Mesenchymal stem cell (in vitro differentiated cells and primary cell): Measurements from ENCODE around the gene LRRFIP1.
"Not testable (repeated sequence)": the region's sequence is repeated elsewhere in the genome, so short reads cannot be mapped to it uniquely, and the experiment has no call there.

ENCODE experiments used
- DNase-seq: peaks from one replicate; pipeline ENCODE4 v3.0.0-alpha.2; 2013
- H2AFZ ChIP-seq: one replicate; pipeline ENCODE4 v1.6.1; 2013; ENCODE audit warnings: low read depth, mild to moderate bottlenecking, control low read depth, inconsistent platforms, low read length, moderate library complexity
- H2AK5ac ChIP-seq: 2 replicates; pipeline ENCODE4 v1.6.1; 2013; ENCODE audit warnings: low read length, moderate library complexity, mild to moderate bottlenecking, inconsistent platforms; ENCODE audit not compliant: severe bottlenecking
- H2BK120ac ChIP-seq: one replicate; pipeline ENCODE4 v1.6.1; 2013; ENCODE audit warnings: low read depth, mild to moderate bottlenecking, inconsistent platforms, low read length, moderate library complexity
- H2BK12ac ChIP-seq, 2 experiments: one replicate each; pipeline ENCODE4 v1.6.1; 2013; ENCODE audit warnings: inconsistent platforms in 2 of 2, low read length in 2 of 2, mild to moderate bottlenecking in 2 of 2, moderate library complexity in 2 of 2, control low read depth in 1 of 2
- H2BK15ac ChIP-seq: one replicate; pipeline ENCODE4 v1.6.1; 2013; ENCODE audit warnings: mild to moderate bottlenecking, low read depth, inconsistent platforms; ENCODE audit not compliant: poor library complexity, severe bottlenecking
- H2BK5ac ChIP-seq: 2 replicates; pipeline ENCODE4 v1.6.1; 2013; ENCODE audit warnings: low read depth, mild to moderate bottlenecking, low read length, control low read depth, inconsistent platforms; ENCODE audit not compliant: poor library complexity, severe bottlenecking
- H3K14ac ChIP-seq, 2 experiments: one replicate each; pipeline ENCODE4 v1.6.1; 2013; ENCODE audit warnings: inconsistent platforms in 2 of 2, low read length in 2 of 2, control low read depth in 1 of 2, mild to moderate bottlenecking in 1 of 2, moderate library complexity in 1 of 2
- H3K18ac ChIP-seq, 2 experiments: one replicate each; pipeline ENCODE4 v1.6.1; 2013; ENCODE audit warnings: inconsistent platforms in 2 of 2, low read length in 2 of 2, control low read depth in 1 of 2, low read depth in 1 of 2, mild to moderate bottlenecking in 1 of 2
- H3K23ac ChIP-seq, 2 experiments: one replicate each; pipeline ENCODE4 v1.6.1; 2013; ENCODE audit warnings: inconsistent platforms in 2 of 2, low read length in 2 of 2, mild to moderate bottlenecking in 2 of 2, moderate library complexity in 2 of 2, control low read depth in 1 of 2
- H3K27ac ChIP-seq: 2 replicates; pipeline ENCODE4 v1.5.1; 2013; ENCODE audit warnings: mild to moderate bottlenecking, moderate library complexity, low read length, control low read depth, inconsistent platforms; ENCODE audit not compliant: poor library complexity, severe bottlenecking
- H3K27me3 ChIP-seq, 2 experiments: 2 replicates each; pipeline versions ENCODE4 v1.6.1 to v1.7.0; 2013; ENCODE audit warnings: low read length in 2 of 2, mild to moderate bottlenecking in 2 of 2, moderate library complexity in 2 of 2, control low read depth in 1 of 2, inconsistent platforms in 1 of 2; ENCODE audit not compliant: control insufficient read depth in 1 of 2, insufficient read depth in 1 of 2
- H3K36me3 ChIP-seq, 2 experiments: 2 replicates each; pipeline versions ENCODE4 v1.6.1 to v1.7.0; 2013; ENCODE audit warnings: low read length in 2 of 2, control low read depth in 1 of 2, inconsistent platforms in 1 of 2, low read depth in 1 of 2, mild to moderate bottlenecking in 1 of 2; ENCODE audit not compliant: insufficient read depth in 2 of 2, control insufficient read depth in 1 of 2
- H3K4ac ChIP-seq, 2 experiments: one replicate each; pipeline ENCODE4 v1.6.1; 2013; ENCODE audit warnings: inconsistent platforms in 2 of 2, low read length in 2 of 2, mild to moderate bottlenecking in 2 of 2, moderate library complexity in 2 of 2, control low read depth in 1 of 2, low read depth in 1 of 2
- H3K4me1 ChIP-seq: 2 replicates; pipeline ENCODE4 v1.6.1; 2013; ENCODE audit warnings: low read depth, low read length, control low read depth; ENCODE audit not compliant: control insufficient read depth, insufficient read depth
- H3K4me2 ChIP-seq: 2 replicates; pipeline ENCODE4 v1.6.1; 2013; ENCODE audit warnings: low read length, mild to moderate bottlenecking, inconsistent platforms; ENCODE audit not compliant: poor library complexity, severe bottlenecking
- H3K4me3 ChIP-seq, 2 experiments: 2 replicates each; pipeline versions ENCODE4 v1.5.1 to v1.7.0; 2013; ENCODE audit warnings: low read length in 2 of 2, mild to moderate bottlenecking in 2 of 2, control low read depth in 1 of 2, low read depth in 1 of 2; ENCODE audit not compliant: insufficient read depth in 1 of 2
- H3K79me1 ChIP-seq: replicated peaks from 2 replicates; pipeline ENCODE4 v1.6.1; 2013; ENCODE audit warnings: mild to moderate bottlenecking, control low read depth, low read length, inconsistent platforms; ENCODE audit not compliant: poor library complexity, severe bottlenecking
- H3K9ac ChIP-seq: 2 replicates; pipeline ENCODE4 v1.7.0; 2013; ENCODE audit warnings: mild to moderate bottlenecking, low read length, moderate library complexity
- H3K9me3 ChIP-seq: 2 replicates; pipeline ENCODE4 v1.7.0; 2013; ENCODE audit warnings: mild to moderate bottlenecking, low read length; ENCODE audit not compliant: control insufficient read depth
- H4K8ac ChIP-seq: one replicate; pipeline ENCODE4 v1.6.1; 2013; ENCODE audit warnings: inconsistent platforms, mild to moderate bottlenecking, low read length, moderate library complexity
- H4K91ac ChIP-seq: one replicate; pipeline ENCODE4 v1.6.1; 2013; ENCODE audit warnings: mild to moderate bottlenecking, low read length, inconsistent platforms
- WGBS: methylation state at CpG from one replicate; pipeline ENCODE4 v1.1.7; 2013; ENCODE audit warnings: mixed read lengths; 5-methylcytosine and 5-hydroxymethylcytosine counted together

The LRRFIP1 gene

GRCh38 chr2:237760506-237761502, 133.4 kb downstream of the LRRFIP1 start:
- Histone ChIP-seq H2BK5ac (no peak overlapping the region), H3K4me3 (no peak overlapping the region), H2BK12ac (no peak overlapping the region), H3K9ac (no peak overlapping the region), H3K4me1 (peaks cover under 1% of the 10 kb centered on the region), H3K27ac (no peak overlapping the region), H3K27me3 (no peaks in the 10 kb centered on the region), H2BK120ac (no peak overlapping the region), H2AK5ac (no peak overlapping the region), H3K9me3 (no peaks in the 10 kb centered on the region), H3K23ac (no peak overlapping the region), H3K79me1 (peaks cover 7% of the 10 kb centered on the region), H2AFZ (no peak overlapping the region), H3K18ac (no peak overlapping the region), H3K4ac (no peak overlapping the region), H4K91ac (no peak overlapping the region), H3K4me2 (no peak overlapping the region), H3K36me3 (peaks cover 27 to 90% of the 10 kb centered on the region in 2 experiments), H3K14ac (no peak overlapping the region), H4K8ac (no peak overlapping the region), H2BK15ac (no peak overlapping the region)
- DNase-seq = no peak
- WGBS = 98% methylated on average over 17 of the region's 23 CpGs

GRCh38 chr2:237762291-237763182, 135.2 kb downstream of the LRRFIP1 start:
- H2BK5ac ChIP-seq, H4K91ac ChIP-seq, H3K4ac ChIP-seq, H3K14ac ChIP-seq, H3K27ac ChIP-seq, H2AK5ac ChIP-seq, H3K18ac ChIP-seq, H4K8ac ChIP-seq, H3K4me2 ChIP-seq, H2BK120ac ChIP-seq, H2BK15ac ChIP-seq, H3K9ac ChIP-seq, H3K79me1 ChIP-seq, H2AFZ ChIP-seq, H3K23ac ChIP-seq, H3K4me1 ChIP-seq, H2BK12ac ChIP-seq, H3K9me3 ChIP-seq, H3K4me3 ChIP-seq, H3K27me3 ChIP-seq: not testable (repeated sequence)
- H3K36me3 ChIP-seq = peaks cover 27 to 89% of the 10 kb centered on the region in 2 experiments
- DNase-seq = peak; percentile 7
- 83% methylated on average over 8 of the region's 9 CpGs for WGBS

DNA sequence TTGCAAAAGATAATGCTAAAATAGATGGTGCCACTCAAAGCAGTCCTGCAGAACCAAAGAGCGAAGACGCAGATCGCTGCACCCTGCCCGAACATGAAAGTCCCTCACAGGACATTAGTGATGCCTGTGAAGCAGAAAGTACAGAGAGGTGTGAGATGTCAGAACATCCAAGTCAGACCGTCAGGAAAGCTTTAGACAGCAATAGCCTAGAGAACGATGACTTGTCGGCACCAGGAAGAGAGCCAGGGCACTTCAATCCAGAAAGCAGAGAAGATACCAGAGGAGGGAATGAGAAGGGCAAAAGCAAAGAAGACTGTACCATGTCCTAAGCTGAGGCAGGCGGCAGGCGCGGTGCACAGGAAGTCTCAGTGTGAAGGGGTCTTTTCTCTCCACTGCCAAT, 136.4 kb downstream of the LRRFIP1 start:
- no peak overlapping the region for H2BK5ac ChIP-seq
- peaks cover 22 to 80% of the 10 kb centered on the region in 2 experiments for H3K36me3 ChIP-seq
- no peaks in the 10 kb centered on the region for H3K9me3 ChIP-seq
- H3K4me3 ChIP-seq = no peak overlapping the region
- H4K8ac ChIP-seq = no peak overlapping the region
- H2BK12ac ChIP-seq = no peak overlapping the region
- H3K14ac ChIP-seq = no peak overlapping the region
- peaks cover 5% of the 10 kb centered on the region for H3K4me1 ChIP-seq
- no peak for DNase-seq
- H2BK120ac ChIP-seq = no peak overlapping the region
- H4K91ac ChIP-seq = no peak overlapping the region
- no peak overlapping the region for H3K23ac ChIP-seq
- peaks cover 5% of the 10 kb centered on the region for H3K79me1 ChIP-seq
- H3K27ac ChIP-seq = no peak overlapping the region
- WGBS = 97% methylated on average over 9 of the region's 10 CpGs
- no peak overlapping the region for H2AFZ ChIP-seq
- H3K18ac ChIP-seq = no peak overlapping the region
- H3K4me2 ChIP-seq = no peak overlapping the region
- H3K27me3 ChIP-seq = no peaks in the 10 kb centered on the region
- no peak overlapping the region for H3K4ac ChIP-seq
- no peak overlapping the region for H2AK5ac ChIP-seq
- H3K9ac ChIP-seq = no peak overlapping the region
- no peak overlapping the region for H2BK15ac ChIP-seq

DNA sequence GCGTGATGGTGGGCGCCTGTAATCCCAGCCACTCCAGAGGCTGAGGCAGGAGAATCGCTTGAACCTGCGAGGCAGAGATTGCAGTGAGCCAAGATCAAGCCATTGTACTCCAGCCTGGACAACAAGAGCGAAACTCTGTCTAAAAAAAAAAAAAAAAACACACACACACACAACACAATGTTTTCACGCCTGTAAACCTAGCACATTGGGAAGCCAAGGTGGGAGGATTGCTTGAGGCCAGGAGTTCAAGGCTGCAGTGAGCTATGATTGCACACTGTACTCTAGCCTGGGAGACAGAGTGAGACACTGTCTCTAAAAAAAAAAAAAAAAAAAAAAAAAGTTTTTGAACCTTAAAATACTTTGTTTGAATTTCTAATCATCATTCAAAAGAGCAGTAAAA, 137.7 kb downstream of the LRRFIP1 start:
- not testable (repeated sequence) for H3K4me2 ChIP-seq, H3K4ac ChIP-seq, H3K23ac ChIP-seq, H4K8ac ChIP-seq, H3K79me1 ChIP-seq, H3K27me3 ChIP-seq, H2BK12ac ChIP-seq, H3K18ac ChIP-seq, H4K91ac ChIP-seq, H2BK5ac ChIP-seq, H2AK5ac ChIP-seq, H2BK120ac ChIP-seq, H3K4me3 ChIP-seq, H3K9ac ChIP-seq, H3K14ac ChIP-seq, H3K4me1 ChIP-seq, H3K27ac ChIP-seq, DNase-seq, H2AFZ ChIP-seq, H3K9me3 ChIP-seq, H2BK15ac ChIP-seq
- peaks cover 17 to 80% of the 10 kb centered on the region in 2 experiments for H3K36me3 ChIP-seq
- WGBS = 96% methylated on average over 4 of the region's 6 CpGs
